Measurements from ENCODE around the gene TEX47. TPM values are rescaled to one million over a fixed set of nuclear protein-coding genes. Genes with fewer than 3 reads are reported as not detected.
A peak's percentile ranks its signal among the peaks of the same experiment; 100 is the strongest.

The TEX47 gene
- total RNA-seq, 1 experiment from 2014 or later = not detected

DNA sequence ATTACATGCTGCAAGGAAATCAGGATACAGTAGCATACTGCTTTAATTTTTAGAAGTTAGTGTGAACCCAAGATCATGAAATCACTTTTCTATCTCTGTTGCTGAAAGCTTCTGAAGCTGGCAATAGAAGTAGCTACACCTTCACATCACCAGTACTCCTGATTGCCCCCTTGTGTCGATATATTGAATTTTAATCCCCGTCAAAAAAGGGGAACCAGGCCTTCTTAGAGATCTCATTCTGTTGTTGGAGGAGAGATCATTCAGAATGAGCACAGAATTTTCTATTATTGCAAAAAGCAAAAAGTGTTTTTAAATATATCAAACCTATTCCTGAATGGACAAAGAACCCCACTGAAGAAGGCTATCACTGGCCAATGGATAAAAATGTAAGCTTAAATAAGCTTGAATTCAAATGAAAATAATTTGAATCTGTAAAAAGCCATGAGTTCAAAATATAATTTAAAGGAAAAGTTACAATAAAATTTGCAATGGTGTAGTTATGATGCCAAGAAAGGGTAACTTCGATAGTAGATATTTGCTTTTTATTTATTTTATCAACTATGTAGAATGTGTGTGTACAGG, 39.7 kb upstream of the TEX47 start:
- no peaks in the 10 kb centered on the region for H3K4me1 Mint-ChIP-seq (ENCODE audit: low read depth, unreplicated experiment)
- H3K27me3 ChIP-seq (replicated peaks; ENCODE audit: control insufficient read depth, insufficient read depth, low read length) = no peaks in the 10 kb centered on the region
- no peaks in the 10 kb centered on the region for H3K9me3 Mint-ChIP-seq (ENCODE audit: unreplicated experiment)
- H3K4me3 ChIP-seq (ENCODE audit: low read depth, low read length) = no peak overlapping the region
- no peaks in the 10 kb centered on the region for H3K36me3 ChIP-seq (ENCODE audit: control insufficient read depth, insufficient read depth, low read length)
- intact Hi-C loops (cut with micrococcal nuclease; ENCODE audit: unreplicated experiment) = loop anchor here (1.0 to 2.0 kb wide), 4 partner anchors 46 to 592 kb away; no protein-coding TSS in a partner anchor
- CTCF ChIA-PET = interaction anchor here (0.5 to 2.2 kb wide), 6 partner anchors 36 to 592 kb away, joined by 3 to 18 read pairs (median 4); no protein-coding TSS in a partner anchor
- no peaks in the 10 kb centered on the region for H3K36me3 Mint-ChIP-seq (ENCODE audit: insufficient read depth, unreplicated experiment)
- no peaks in the 10 kb centered on the region for H3K4me1 ChIP-seq
- no TSS peak for BruUV-seq (replicated peaks)
- TF ChIP-seq, protein P1, sequence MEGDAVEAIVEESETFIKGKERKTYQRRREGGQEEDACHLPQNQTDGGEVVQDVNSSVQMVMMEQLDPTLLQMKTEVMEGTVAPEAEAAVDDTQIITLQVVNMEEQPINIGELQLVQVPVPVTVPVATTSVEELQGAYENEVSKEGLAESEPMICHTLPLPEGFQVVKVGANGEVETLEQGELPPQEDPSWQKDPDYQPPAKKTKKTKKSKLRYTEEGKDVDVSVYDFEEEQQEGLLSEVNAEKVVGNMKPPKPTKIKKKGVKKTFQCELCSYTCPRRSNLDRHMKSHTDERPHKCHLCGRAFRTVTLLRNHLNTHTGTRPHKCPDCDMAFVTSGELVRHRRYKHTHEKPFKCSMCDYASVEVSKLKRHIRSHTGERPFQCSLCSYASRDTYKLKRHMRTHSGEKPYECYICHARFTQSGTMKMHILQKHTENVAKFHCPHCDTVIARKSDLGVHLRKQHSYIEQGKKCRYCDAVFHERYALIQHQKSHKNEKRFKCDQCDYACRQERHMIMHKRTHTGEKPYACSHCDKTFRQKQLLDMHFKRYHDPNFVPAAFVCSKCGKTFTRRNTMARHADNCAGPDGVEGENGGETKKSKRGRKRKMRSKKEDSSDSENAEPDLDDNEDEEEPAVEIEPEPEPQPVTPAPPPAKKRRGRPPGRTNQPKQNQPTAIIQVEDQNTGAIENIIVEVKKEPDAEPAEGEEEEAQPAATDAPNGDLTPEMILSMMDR (IDR thresholded peaks at IDR 0.05; ENCODE audit: insufficient read depth in 1 of 2, low read depth in 1 of 2, low read length in 1 of 2, severe bottlenecking in 1 of 2, unreplicated experiment in 1 of 2) = peak; percentile 53 to 55
- H3K9me3 ChIP-seq = no peaks in the 10 kb centered on the region
- no peak overlapping the region for H3K4me3 Mint-ChIP-seq (ENCODE audit: unreplicated experiment)
- no peaks in the 10 kb centered on the region for H3K27me3 Mint-ChIP-seq (ENCODE audit: insufficient read depth, unreplicated experiment)
- POLR2A ChIA-PET = no interaction called here
- no peak overlapping the region for H3K27ac Mint-ChIP-seq (ENCODE audit: unreplicated experiment)
- DNase-seq = peak in 1 of 2 experiments; percentile 59

DNA sequence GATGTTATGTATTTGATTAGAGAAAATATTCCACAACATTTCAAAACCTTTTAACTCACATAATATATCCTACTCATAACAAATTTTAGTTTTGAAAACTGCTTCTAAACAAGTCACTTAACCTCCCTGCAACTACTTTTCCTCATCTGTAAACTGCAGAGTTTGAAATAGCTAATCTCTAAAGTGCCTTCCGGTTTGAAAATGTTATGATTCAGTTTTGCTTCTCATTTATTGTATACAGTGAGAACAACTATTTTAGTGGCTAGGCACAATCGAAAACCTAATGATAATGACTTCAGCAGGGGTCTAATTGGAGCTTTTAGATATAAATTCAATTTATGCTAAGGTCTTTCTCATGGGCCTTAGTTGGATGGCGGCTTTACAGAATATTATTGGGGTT, 30.7 kb upstream of the TEX47 start:
- no peaks in the 10 kb centered on the region for H3K9me3 Mint-ChIP-seq (ENCODE audit: unreplicated experiment)
- no peaks in the 10 kb centered on the region for H3K27me3 Mint-ChIP-seq (ENCODE audit: insufficient read depth, unreplicated experiment)
- no peak overlapping the region for H3K4me3 ChIP-seq (ENCODE audit: low read depth, low read length)
- H3K4me1 ChIP-seq = no peaks in the 10 kb centered on the region
- H3K4me3 Mint-ChIP-seq (ENCODE audit: unreplicated experiment) = no peak overlapping the region
- H3K36me3 ChIP-seq (ENCODE audit: control insufficient read depth, insufficient read depth, low read length) = no peaks in the 10 kb centered on the region
- intact Hi-C loops (cut with micrococcal nuclease; ENCODE audit: unreplicated experiment) = no loop called here
- no peak for DNase-seq
- no peaks in the 10 kb centered on the region for H3K4me1 Mint-ChIP-seq (ENCODE audit: low read depth, unreplicated experiment)
- H3K27me3 ChIP-seq (replicated peaks; ENCODE audit: control insufficient read depth, insufficient read depth, low read length) = no peaks in the 10 kb centered on the region
- ChIA-PET CTCF (no interaction called here), POLR2A (no interaction called here)
- H3K27ac Mint-ChIP-seq (ENCODE audit: unreplicated experiment) = no peak overlapping the region
- BruUV-seq (replicated peaks) = no TSS peak
- TF ChIP-seq, protein P1 (IDR thresholded peaks at IDR 0.05; ENCODE audit: insufficient read depth in 1 of 2, low read depth in 1 of 2, low read length in 1 of 2, severe bottlenecking in 1 of 2, unreplicated experiment in 1 of 2) = no peak
- H3K9me3 ChIP-seq = no peaks in the 10 kb centered on the region
- no peaks in the 10 kb centered on the region for H3K36me3 Mint-ChIP-seq (ENCODE audit: insufficient read depth, unreplicated experiment)

DNA sequence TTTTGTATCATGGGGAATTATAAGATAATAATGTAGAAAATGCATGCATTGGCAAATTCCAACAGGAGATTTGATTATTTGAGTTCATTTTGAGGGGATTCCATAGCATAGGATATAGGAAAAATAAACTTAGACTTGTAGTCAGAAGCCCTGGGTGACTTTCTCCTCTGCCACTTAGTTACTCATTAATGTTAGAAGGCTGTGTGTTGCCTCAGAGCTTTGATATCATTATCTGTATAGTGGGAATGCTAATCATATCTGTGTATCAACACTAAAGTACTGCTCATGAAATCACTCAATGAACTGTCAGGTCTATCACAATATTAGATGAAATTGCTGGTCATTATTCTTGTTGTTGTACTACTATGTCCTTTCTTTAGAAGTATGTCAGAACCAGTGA, 23.0 kb upstream of the TEX47 start:
- ChIA-PET CTCF (no interaction called here), POLR2A (no interaction called here)
- Histone ChIP-seq H3K9me3 (no peaks in the 10 kb centered on the region), H3K4me3 (ENCODE audit: low read depth, low read length) (no peak overlapping the region), H3K4me1 (0 out of 2 replicates have a peak, but pooled peaks cover 3% of the 10 kb centered on the region), H3K27me3 (replicated peaks; ENCODE audit: control insufficient read depth, insufficient read depth, low read length) (no peaks in the 10 kb centered on the region; the same call in 1 of the 2 replicates), H3K36me3 (ENCODE audit: control insufficient read depth, insufficient read depth, low read length) (no peaks in the 10 kb centered on the region)
- no TSS peak for BruUV-seq (replicated peaks)
- intact Hi-C loops (cut with micrococcal nuclease; ENCODE audit: unreplicated experiment) = no loop called here
- Mint-ChIP-seq H3K9me3 (ENCODE audit: unreplicated experiment) (no peaks in the 10 kb centered on the region), H3K36me3 (ENCODE audit: insufficient read depth, unreplicated experiment) (no peaks in the 10 kb centered on the region), H3K4me3 (ENCODE audit: unreplicated experiment) (no peak overlapping the region), H3K27me3 (ENCODE audit: insufficient read depth, unreplicated experiment) (peaks cover 7% of the 10 kb centered on the region), H3K27ac (ENCODE audit: unreplicated experiment) (no peak overlapping the region), H3K4me1 (ENCODE audit: low read depth, unreplicated experiment) (no peaks in the 10 kb centered on the region)
- DNase-seq = no peak
- TF ChIP-seq, protein P1 (IDR thresholded peaks at IDR 0.05; ENCODE audit: insufficient read depth in 1 of 2, low read depth in 1 of 2, low read length in 1 of 2, severe bottlenecking in 1 of 2, unreplicated experiment in 1 of 2) = no peak

Data from Caco-2 (cell line).